Endothelial cell of umbilical vein (primary cell): ENCODE data around the gene KLHL42. TPM values are rescaled to one million over a fixed set of nuclear protein-coding genes. Genes with fewer than 3 reads are reported as not detected.

Experiments
- BruUV-seq: library from RNA; stranded (reverse); fragments of 400-500 nt; replicated peaks from 2 replicates; lab custom pipeline; 2021; lab: Mats Ljungman, UMichigan
- CTCF ChIA-PET: fragments of 300-600, 350-600 bp; sonication (Branson Sonifier 250); formaldehyde crosslinking; loops from one replicate; lab custom pipeline; 2021; ENCODE audit warnings: antibody characterized with exemption, inconsistent platforms; lab: Charles Lee
- POLR2A ChIA-PET: fragments of 300-600, 350-600 bp; sonication (Branson Sonifier 250); formaldehyde crosslinking; loops from one replicate; lab custom pipeline; 2021; ENCODE audit warnings: antibody characterized with exemption, inconsistent platforms; lab: Charles Lee
- DNase-seq: peaks from one replicate; pipeline ENCODE4 v3.0.0-alpha.2; 2011; ENCODE audit warnings: low read depth, low spot score
- FAIRE-seq: peaks from 2 replicates; lab custom pipeline; 2011; peaks lifted over from hg19 to GRCh38; lab: Jason Lieb, UNC
- H2AFZ ChIP-seq: 2 replicates; pipeline ENCODE4 v1.6.0; 2012; ENCODE audit warnings: low read depth, low read length, control low read depth, inconsistent platforms
- H3K27ac ChIP-seq: 2 replicates; pipeline ENCODE4 v1.5.1; 2011; ENCODE audit warnings: low read depth, mild to moderate bottlenecking, control low read depth, low read length, moderate library complexity; ENCODE audit not compliant: insufficient read depth
- H3K27me3 ChIP-seq, 2 experiments: 2 replicates each; pipeline versions ENCODE4 v1.6.0 to v1.6.1; 2011; ENCODE audit warnings: low read length in 2 of 2, mixed read lengths in 1 of 2; ENCODE audit not compliant: control insufficient read depth in 2 of 2, insufficient read depth in 2 of 2
- H3K36me3 ChIP-seq, 2 experiments: 2 replicates in 1 of 2; 3 replicates in 1 of 2; pipeline ENCODE4 v1.5.1; 2011; ENCODE audit warnings: low read length in 2 of 2, mild to moderate bottlenecking in 1 of 2, moderate library complexity in 1 of 2; ENCODE audit not compliant: control insufficient read depth in 2 of 2, insufficient read depth in 2 of 2; ENCODE audit errors: extremely low read depth in 1 of 2
- H3K4me1 ChIP-seq: 3 replicates; pipeline ENCODE4 v1.5.1; 2011; ENCODE audit warnings: mild to moderate bottlenecking, low read length; ENCODE audit not compliant: control insufficient read depth, insufficient read depth; ENCODE audit errors: extremely low read depth
- H3K4me2 ChIP-seq: 2 replicates; pipeline ENCODE4 v1.6.1; 2011; ENCODE audit warnings: low read length, control low read depth, mixed read lengths; ENCODE audit not compliant: insufficient read depth
- H3K4me3 ChIP-seq, 3 experiments: fragments of 200-600 bp in 1 of 3; sonication (generic), shearing (Covaris generic) in 1 of 3; replicated peaks in 1 of 3; 2 replicates each; pipeline ENCODE4 v1.5.1; 2011 to 2016; ENCODE audit warnings: control low read depth in 3 of 3, low read length in 3 of 3, mild to moderate bottlenecking in 2 of 3, inconsistent platforms in 1 of 3, low read depth in 1 of 3, moderate library complexity in 1 of 3; ENCODE audit not compliant: insufficient read depth in 1 of 3
- H3K79me2 ChIP-seq: 2 replicates; pipeline ENCODE4 v1.6.0; 2012; ENCODE audit warnings: low read length, inconsistent platforms; ENCODE audit not compliant: control insufficient read depth, insufficient read depth
- H3K9ac ChIP-seq: replicated peaks from 2 replicates; pipeline ENCODE3; 2011; ENCODE audit warnings: low read length, control low read depth; ENCODE audit not compliant: insufficient read depth; ENCODE audit errors: extremely low read depth
- H3K9me1 ChIP-seq: replicated peaks from 3 replicates; pipeline ENCODE4 v1.6.0; 2011; ENCODE audit warnings: mild to moderate bottlenecking, low read length; ENCODE audit not compliant: control insufficient read depth, insufficient read depth; ENCODE audit errors: extremely low read depth
- H3K9me3 ChIP-seq: replicated peaks from 2 replicates; pipeline ENCODE4 v1.5.1; 2012; ENCODE audit warnings: low read length, inconsistent platforms; ENCODE audit not compliant: control insufficient read depth, insufficient read depth
- H4K20me1 ChIP-seq: replicated peaks from 2 replicates; pipeline ENCODE3; 2011; ENCODE audit warnings: mild to moderate bottlenecking, low read length; ENCODE audit not compliant: control insufficient read depth, insufficient read depth; ENCODE audit errors: extremely low read depth
- EZH2 ChIP-seq: IDR thresholded peaks from 2 replicates; pipeline ENCODE4 v1.6.1; 2012; ENCODE audit warnings: borderline replicate concordance, low read depth, mild to moderate bottlenecking, moderate library complexity, low read length, inconsistent platforms; ENCODE audit not compliant: severe bottlenecking
- FOS ChIP-seq: IDR thresholded peaks from 2 replicates; pipeline ENCODE4 v1.6.1; 2011; ENCODE audit warnings: mild to moderate bottlenecking, low read length, moderate library complexity, borderline replicate concordance; ENCODE audit not compliant: insufficient read depth
- GATA2 ChIP-seq: IDR thresholded peaks from 2 replicates; pipeline ENCODE4 v1.7.0; 2011; ENCODE audit warnings: low read depth, mild to moderate bottlenecking, moderate library complexity, mixed read lengths, low read length; ENCODE audit not compliant: insufficient read length, insufficient read depth
- JUN ChIP-seq: IDR thresholded peaks from 2 replicates; pipeline ENCODE4 v1.6.1; 2011; ENCODE audit warnings: borderline replicate concordance, low read depth; ENCODE audit not compliant: insufficient read length, insufficient read depth
- MYC ChIP-seq: IDR thresholded peaks from one replicate; pipeline ENCODE4 v1.6.1; 2011; ENCODE audit warnings: mild to moderate bottlenecking, low read depth, low read length
- POLR2AphosphoS5 ChIP-seq: IDR thresholded peaks from 2 replicates; pipeline ENCODE4 v1.6.1; 2012; ENCODE audit warnings: low read depth, mild to moderate bottlenecking, control low read depth, low read length, moderate library complexity; ENCODE audit not compliant: insufficient read depth
- dilution Hi-C: fragments of 300-500 bp; cut with MboI; formaldehyde crosslinking; loops from one replicate; pipeline ENCODE4 v1.15.0; 2019; ENCODE audit warnings: low sequenced_read_pairs; ENCODE audit not compliant: extremely low pct_ligation_motif_present
- intact Hi-C: fragments of 100-400 bp; cut with micrococcal nuclease; formaldehyde crosslinking; loops from one replicate; pipeline ENCODE4 v1.10.0; 2022
- polyA plus RNA-seq, 4 experiments: library from polyadenylated mRNA; depleted of rRNA in 3 of 4; stranded (reverse) in 3 of 4; unstranded in 1 of 4; fragments of >200 nt; gene quantifications; 2 replicates each; pipeline versions ENCODE4 v1.2.1 to v1.2.3, GENCODE V29; 2011 to 2012; ENCODE audit warnings: missing spikeins in 1 of 4
- total RNA-seq: library from RNA; stranded (reverse); gene quantifications from 2 replicates; pipeline ENCODE4 v1.2.3, GENCODE V29; 2021

The KLHL42 gene
- total and polyA plus RNA-seq, 2 donors (not counting 3 experiments of a cell fraction or from before 2014, with no cell fraction given): 20.1 to 36.2 TPM

DNA sequence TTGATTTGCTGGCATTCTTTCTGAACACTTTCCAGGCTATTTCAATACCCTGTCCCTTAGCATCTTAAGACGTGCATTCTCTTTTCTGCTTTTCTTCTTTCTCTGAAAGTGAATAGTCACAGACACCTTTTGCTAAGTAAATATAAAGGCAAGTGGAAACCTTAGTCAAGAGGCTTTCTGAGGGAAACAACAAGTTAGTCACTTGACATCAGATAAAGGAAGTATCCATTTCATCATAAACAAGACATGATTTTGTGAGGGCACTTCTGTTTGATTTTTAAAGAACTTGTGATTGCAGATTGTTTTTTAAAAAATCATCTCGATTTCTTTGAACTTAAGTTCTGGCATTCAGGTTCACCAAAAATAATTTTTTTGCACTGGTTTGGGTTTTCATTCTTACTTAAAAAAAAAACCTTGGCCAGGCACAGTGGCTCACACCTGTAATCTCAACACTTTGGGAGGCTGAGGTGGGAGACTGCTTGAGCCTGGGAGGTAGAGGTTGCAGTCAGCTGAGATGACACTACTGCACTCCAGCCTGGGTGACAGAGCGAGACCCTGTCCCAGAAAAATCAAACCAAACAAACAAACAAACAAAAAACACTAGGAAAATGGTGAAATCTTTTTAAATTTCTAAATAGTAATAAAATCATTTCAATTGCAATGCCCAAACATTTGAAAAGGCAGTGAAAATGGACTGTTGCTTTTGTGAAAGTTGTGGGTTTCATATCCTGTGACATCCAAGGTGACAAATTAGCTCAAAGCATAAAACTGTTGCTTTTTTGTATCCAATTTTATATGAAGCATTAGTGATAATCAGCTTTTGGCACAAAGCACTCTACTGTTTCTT is 8.3 kb upstream of the KLHL42 start:
- CTCF ChIA-PET: interaction anchor here (0.7 to 1.8 kb wide), 5 partner anchors 8 to 68 kb away, joined by 3 to 4 read pairs (median 3); no protein-coding TSS in a partner anchor
- Histone ChIP-seq H4K20me1 (no peaks in the 10 kb centered on the region), H2AFZ (no peak overlapping the region), H3K79me2 (no peaks in the 10 kb centered on the region), H3K9me3 (no peaks in the 10 kb centered on the region), H3K4me1 (peaks cover 26% of the 10 kb centered on the region), H3K27ac (no peak overlapping the region), H3K4me2 (peak overlapping the region; percentile 90), H3K27me3 (no peaks in the 10 kb centered on the region), H3K4me3 (no peak overlapping the region), H3K36me3 (no peaks in the 10 kb centered on the region), H3K9me1 (no peaks in the 10 kb centered on the region), H3K9ac (no peak overlapping the region)
- no peak for TF ChIP-seq POLR2AphosphoS5
- TF ChIP-seq MYC: no peak
- dilution Hi-C loops (no loop called here), intact Hi-C loops (loop anchor here (2.0 kb wide), 1 partner anchor 51 kb away; no protein-coding TSS in a partner anchor)
- BruUV-seq: no TSS peak
- POLR2A ChIA-PET: interaction anchor here (0.6 kb wide), 1 partner anchor 51 kb away, joined by 3 read pairs; no protein-coding TSS in a partner anchor
- no peak for DNase-seq
- peak; percentile 21 for FAIRE-seq

DNA sequence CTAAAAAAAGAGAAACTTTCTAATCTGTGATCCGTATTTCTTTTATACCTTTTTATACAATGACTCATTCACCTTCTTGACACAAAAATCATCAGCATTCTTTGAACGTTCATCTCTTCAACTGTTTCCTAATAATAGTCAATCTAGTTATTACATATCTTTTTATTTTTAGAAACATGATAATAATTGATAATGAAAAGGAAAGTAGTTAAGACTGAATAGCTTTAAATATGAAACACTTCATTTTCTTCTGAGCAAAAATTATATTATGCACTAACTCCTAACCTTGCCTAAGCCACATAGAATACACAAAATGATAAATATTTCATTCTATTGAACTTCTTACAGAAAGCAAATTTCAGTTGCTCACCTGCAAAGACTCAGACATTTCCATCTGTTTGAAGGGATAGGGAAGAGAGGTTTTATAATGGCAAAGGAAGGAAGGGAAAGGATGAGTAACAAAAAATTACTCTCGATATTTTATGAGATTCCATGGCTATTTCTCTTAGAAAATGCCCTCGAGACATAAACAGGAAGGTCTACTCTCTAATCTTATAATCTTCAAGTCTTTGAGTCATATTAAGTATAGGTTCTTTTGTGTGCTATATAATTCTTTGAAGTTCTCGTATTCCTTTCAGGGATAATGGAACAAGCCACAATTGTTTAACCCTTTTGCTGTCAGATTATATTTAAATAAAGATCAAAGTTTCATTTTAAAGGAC is 7.5 kb upstream of the KLHL42 start:
- DNase-seq (peak; percentile 56), FAIRE-seq (peak; percentile 49)
- dilution Hi-C loops (no loop called here), intact Hi-C loops (loop anchor here (2.0 kb wide), 1 partner anchor 50 kb away; no protein-coding TSS in a partner anchor)
- Histone ChIP-seq H3K27ac (peak overlapping the region; percentile 63), H3K4me1 (peaks cover 26% of the 10 kb centered on the region), H3K4me2 (peak overlapping the region; percentile 90), H2AFZ (peak overlapping the region; percentile 44), H3K9me1 (no peaks in the 10 kb centered on the region), H4K20me1 (no peaks in the 10 kb centered on the region), H3K4me3 (no peak overlapping the region), H3K79me2 (no peaks in the 10 kb centered on the region), H3K27me3 (no peaks in the 10 kb centered on the region), H3K9me3 (no peaks in the 10 kb centered on the region), H3K9ac (peak overlapping the region; percentile 42), H3K36me3 (no peaks in the 10 kb centered on the region)
- ChIA-PET POLR2A (no interaction called here), CTCF (interaction anchor here (0.9 to 1.8 kb wide), 2 partner anchors 49 to 67 kb away, joined by 3 to 4 read pairs; no protein-coding TSS in a partner anchor)
- TSS peak; percentile 57 for BruUV-seq
- TF ChIP-seq EZH2 (no peak), JUN (no peak), GATA2 (peak; percentile 69), FOS (peak; percentile 31)
